ENCODE results near the gene PRR35. TPM values are rescaled to one million over a fixed set of nuclear protein-coding genes. Genes with fewer than 3 reads are reported as not detected.

Gene PRR35
- total RNA-seq, 1 experiment from 2014 or later, result not detected

DNA sequence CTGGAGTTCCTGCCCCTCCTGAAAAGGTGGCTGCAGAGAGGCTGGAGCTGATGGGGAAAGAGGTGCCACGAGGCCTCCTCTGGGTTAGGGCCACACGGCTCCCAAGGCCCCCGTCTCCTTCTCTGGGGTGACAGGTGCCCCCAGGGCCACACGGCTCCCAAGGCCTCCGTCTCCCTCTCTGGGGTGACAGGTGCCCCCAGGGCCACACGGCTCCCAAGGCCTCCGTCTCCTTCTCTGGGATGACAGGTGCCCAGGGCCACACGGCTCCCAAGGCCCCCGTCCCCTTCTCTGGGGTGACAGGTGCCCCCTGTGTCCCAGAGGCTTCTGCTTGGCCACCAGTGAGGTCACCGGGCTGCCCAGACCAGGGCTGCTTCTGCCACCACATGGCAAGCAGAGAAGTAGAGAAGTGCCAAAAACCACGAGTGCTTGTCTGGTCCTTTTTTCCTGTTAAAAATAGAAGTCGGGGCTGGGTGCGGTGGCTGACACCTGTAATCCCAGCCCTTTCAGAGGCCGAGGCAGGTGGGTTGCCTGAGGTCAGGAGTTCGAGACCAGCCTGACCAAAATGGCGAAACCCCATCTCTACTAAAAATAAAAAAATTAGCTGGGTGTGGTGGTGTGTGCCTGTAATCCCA lies 28.6 kb upstream of the PRR35 start:
- intact Hi-C loops (cut with micrococcal nuclease), result no loop called here

DNA sequence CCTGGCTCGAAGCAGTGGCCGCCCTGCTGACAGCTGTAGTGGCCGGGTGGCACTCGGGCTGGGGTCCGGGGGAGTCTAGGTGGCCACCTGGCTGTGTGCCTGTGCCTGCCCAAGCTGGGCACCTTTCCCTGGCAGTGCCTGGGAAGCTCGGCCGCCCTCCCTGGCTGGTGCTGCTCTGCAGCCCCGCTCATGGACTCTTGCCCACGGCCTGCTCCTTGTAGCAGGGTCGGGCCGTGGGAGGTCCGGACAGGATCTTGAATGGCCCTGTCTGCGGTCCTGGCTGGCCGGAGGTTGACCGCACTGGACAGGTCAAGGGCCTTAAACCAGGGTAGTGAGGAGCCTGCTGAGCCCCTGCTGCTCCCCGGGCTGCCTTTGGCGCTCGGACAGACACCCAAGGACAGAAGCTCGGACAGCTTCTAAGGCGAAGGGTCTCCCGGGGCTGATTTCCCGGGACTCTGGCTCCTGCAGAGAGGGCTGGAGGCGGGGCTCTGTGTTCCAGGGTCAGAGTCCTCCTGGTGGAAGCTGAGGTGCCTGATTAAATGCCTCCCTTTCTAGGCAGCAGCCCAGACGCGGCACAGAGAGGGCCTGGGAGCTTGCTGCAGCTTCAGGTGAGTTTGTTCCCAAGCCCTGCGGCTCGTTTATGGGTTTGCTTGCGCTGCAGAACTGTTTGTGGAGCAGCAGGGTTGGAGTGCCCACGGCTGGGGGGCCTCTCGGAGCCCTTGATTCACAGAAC lies 26.6 kb upstream of the PRR35 start:
- Histone ChIP-seq H3K9ac (ENCODE audit: low read length) (no peak overlapping the region), H3K9me3 (ENCODE audit: low read length) (no peaks in the 10 kb centered on the region), H3K4me1 (ENCODE audit: insufficient read depth, low read length) (peaks cover 32% of the 10 kb centered on the region), H3K27me3 (ENCODE audit: low read length) (no peaks in the 10 kb centered on the region), H4K20me1 (ENCODE audit: low read length) (peaks cover 32% of the 10 kb centered on the region), H3K4me3 (ENCODE audit: low read length) (no peak overlapping the region), H3F3A (ENCODE audit: low read length, unreplicated experiment) (no peaks in the 10 kb centered on the region), H2AFZ (ENCODE audit: low read length) (no peak overlapping the region), H3K79me2 (ENCODE audit: low read length) (peaks cover 98% of the 10 kb centered on the region), H3K9me2 (replicated peaks; ENCODE audit: low read length) (no peaks in the 10 kb centered on the region), H3K4me2 (ENCODE audit: low read length) (no peak overlapping the region), H3K36me3 (ENCODE audit: low read depth, low read length) (no peaks in the 10 kb centered on the region; the same call in 1 of the 2 replicates), H3K27ac (ENCODE audit: low read length) (no peak overlapping the region)
- ATAC-seq (no peak), DNase-seq (no peak)
- POLR2A ChIA-PET (ENCODE audit: unreplicated experiment), result no interaction called here
- TF ChIP-seq EZH2 (IDR thresholded peaks at IDR 0.05; ENCODE audit: low read length, unreplicated experiment), result no peak
- TF ChIP-seq, protein P1, sequence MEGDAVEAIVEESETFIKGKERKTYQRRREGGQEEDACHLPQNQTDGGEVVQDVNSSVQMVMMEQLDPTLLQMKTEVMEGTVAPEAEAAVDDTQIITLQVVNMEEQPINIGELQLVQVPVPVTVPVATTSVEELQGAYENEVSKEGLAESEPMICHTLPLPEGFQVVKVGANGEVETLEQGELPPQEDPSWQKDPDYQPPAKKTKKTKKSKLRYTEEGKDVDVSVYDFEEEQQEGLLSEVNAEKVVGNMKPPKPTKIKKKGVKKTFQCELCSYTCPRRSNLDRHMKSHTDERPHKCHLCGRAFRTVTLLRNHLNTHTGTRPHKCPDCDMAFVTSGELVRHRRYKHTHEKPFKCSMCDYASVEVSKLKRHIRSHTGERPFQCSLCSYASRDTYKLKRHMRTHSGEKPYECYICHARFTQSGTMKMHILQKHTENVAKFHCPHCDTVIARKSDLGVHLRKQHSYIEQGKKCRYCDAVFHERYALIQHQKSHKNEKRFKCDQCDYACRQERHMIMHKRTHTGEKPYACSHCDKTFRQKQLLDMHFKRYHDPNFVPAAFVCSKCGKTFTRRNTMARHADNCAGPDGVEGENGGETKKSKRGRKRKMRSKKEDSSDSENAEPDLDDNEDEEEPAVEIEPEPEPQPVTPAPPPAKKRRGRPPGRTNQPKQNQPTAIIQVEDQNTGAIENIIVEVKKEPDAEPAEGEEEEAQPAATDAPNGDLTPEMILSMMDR (conservative IDR thresholded peaks at IDR 0.05; ENCODE audit: low read depth, low read length), result no peak
- TF ChIP-seq EZH2phosphoT487 (IDR thresholded peaks at IDR 0.05; ENCODE audit: borderline replicate concordance, low read length), result no peak
- BruUV-seq (replicated peaks), result no TSS peak
- CTCF ChIA-PET, result no interaction called here
- intact Hi-C loops (cut with micrococcal nuclease), result no loop called here

More for the DNA sequence above, 28.6 kb upstream of the PRR35 start:
- ChIA-PET CTCF (no interaction called here), POLR2A (ENCODE audit: unreplicated experiment) (no interaction called here)
- no peaks in the 10 kb centered on the region for H3F3A ChIP-seq (ENCODE audit: low read length, unreplicated experiment)
- H3K27ac ChIP-seq (ENCODE audit: low read length), result no peak overlapping the region
- no peaks in the 10 kb centered on the region for H3K9me2 ChIP-seq (replicated peaks; ENCODE audit: low read length)
- TF ChIP-seq EZH2phosphoT487 (IDR thresholded peaks at IDR 0.05; ENCODE audit: borderline replicate concordance, low read length), result no peak
- no TSS peak for BruUV-seq (replicated peaks)
- peaks cover 90% of the 10 kb centered on the region for H3K79me2 ChIP-seq (ENCODE audit: low read length)
- no peaks in the 10 kb centered on the region for H3K36me3 ChIP-seq (ENCODE audit: low read depth, low read length)
- no peak overlapping the region for H3K9ac ChIP-seq (ENCODE audit: low read length)
- H3K4me3 ChIP-seq (ENCODE audit: low read length), result no peak overlapping the region
- H3K4me2 ChIP-seq (ENCODE audit: low read length), result no peak overlapping the region
- no peak for DNase-seq
- H3K9me3 ChIP-seq (ENCODE audit: low read length), result no peaks in the 10 kb centered on the region
- H3K4me1 ChIP-seq (ENCODE audit: insufficient read depth, low read length), result peaks cover 34% of the 10 kb centered on the region
- H2AFZ ChIP-seq (ENCODE audit: low read length), result no peak overlapping the region
- H4K20me1 ChIP-seq (ENCODE audit: low read length), result peaks cover 32% of the 10 kb centered on the region
- H3K27me3 ChIP-seq (ENCODE audit: low read length), result no peaks in the 10 kb centered on the region
- no peak for ATAC-seq

DNA sequence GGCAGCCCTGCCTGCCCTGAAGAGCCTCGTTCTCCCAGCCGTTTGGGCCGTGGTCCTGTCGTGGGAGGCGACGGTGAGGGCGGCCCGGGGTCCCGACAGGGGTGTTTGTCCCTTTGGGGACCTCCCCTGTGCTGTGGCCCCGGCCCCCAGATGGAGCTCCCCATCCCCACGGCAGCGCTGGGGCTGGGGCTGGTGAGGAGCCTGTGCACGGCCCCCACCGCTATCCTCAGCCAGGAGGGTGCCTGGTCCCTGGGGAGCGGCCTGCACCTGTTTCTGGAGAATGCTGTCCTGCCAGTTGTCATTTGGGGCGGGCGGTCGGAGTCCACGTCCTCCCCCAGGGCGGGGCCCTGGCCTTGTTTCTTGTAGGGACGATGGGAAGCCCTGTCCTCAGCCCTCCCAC lies 26.1 kb upstream of the PRR35 start:
- no peaks in the 10 kb centered on the region for H3K27me3 ChIP-seq (ENCODE audit: low read length)
- peaks cover 30% of the 10 kb centered on the region for H3K4me1 ChIP-seq (ENCODE audit: insufficient read depth, low read length)
- H3K4me2 ChIP-seq (ENCODE audit: low read length), result no peak overlapping the region
- H3K9ac ChIP-seq (ENCODE audit: low read length), result no peak overlapping the region
- H2AFZ ChIP-seq (ENCODE audit: low read length), result no peak overlapping the region
- BruUV-seq (replicated peaks), result no TSS peak
- peaks cover 27% of the 10 kb centered on the region for H4K20me1 ChIP-seq (ENCODE audit: low read length)
- H3K9me2 ChIP-seq (replicated peaks; ENCODE audit: low read length), result no peaks in the 10 kb centered on the region
- no peak for TF ChIP-seq EZH2 (IDR thresholded peaks at IDR 0.05; ENCODE audit: low read length, unreplicated experiment)
- no peak for TF ChIP-seq EZH2phosphoT487 (IDR thresholded peaks at IDR 0.05; ENCODE audit: borderline replicate concordance, low read length)
- TF ChIP-seq, protein P1 (conservative IDR thresholded peaks at IDR 0.05; ENCODE audit: low read depth, low read length), result no peak
- ATAC-seq, result no peak
- ChIA-PET POLR2A (ENCODE audit: unreplicated experiment) (no interaction called here), CTCF (no interaction called here)
- no peaks in the 10 kb centered on the region; the same call in 1 of the 2 replicates for H3K36me3 ChIP-seq (ENCODE audit: low read depth, low read length)
- no peaks in the 10 kb centered on the region for H3F3A ChIP-seq (ENCODE audit: low read length, unreplicated experiment)
- no peak for DNase-seq
- H3K9me3 ChIP-seq (ENCODE audit: low read length), result no peaks in the 10 kb centered on the region
- intact Hi-C loops (cut with micrococcal nuclease), result no loop called here
- H3K4me3 ChIP-seq (ENCODE audit: low read length), result no peak overlapping the region
- H3K79me2 ChIP-seq (ENCODE audit: low read length), result peaks cover 98% of the 10 kb centered on the region
- no peak overlapping the region for H3K27ac ChIP-seq (ENCODE audit: low read length)
